Prostate gland (tissue), 2 donors: ENCODE measurements around the gene LIMS2. TPM values are rescaled to one million over a fixed set of nuclear protein-coding genes. Genes with fewer than 3 reads are reported as not detected.

ENCODE experiments used
- DNase-seq: peaks from one replicate; pipeline ENCODE4 v3.0.0-alpha.2; 2019; ENCODE audit warnings: low spot score
- H3K27ac ChIP-seq, 2 donors: fragments of 200-600 bp; sonication (generic); 2 replicates each; pipeline ENCODE4 v1.5.1; 2017 to 2019
- H3K27me3 ChIP-seq: fragments of 200-600 bp; sonication (generic); replicated peaks from 2 replicates; pipeline ENCODE4 v1.5.1; 2019; ENCODE audit not compliant: insufficient read depth
- H3K36me3 ChIP-seq, 2 donors: fragments of 200-600 bp; sonication (generic); 1 replicate in 1 of 2; 2 replicates in 1 of 2; pipeline versions ENCODE4 v1.5.1 to v1.8.1; 2017 to 2019
- H3K4me1 ChIP-seq: fragments of 200-600 bp; sonication (generic); replicated peaks from 2 replicates; pipeline ENCODE4 v1.5.1; 2019
- H3K4me3 ChIP-seq, 2 donors: fragments of 200-600 bp; sonication (generic); 2 replicates each; pipeline ENCODE4 v1.5.1; 2017 to 2019
- H3K9me3 ChIP-seq: fragments of 200-600 bp; sonication (generic); 2 replicates; pipeline ENCODE4 v1.5.1; 2017
- POLR2A ChIP-seq: fragments of 450-650 bp; IDR thresholded peaks from one replicate; pipeline ENCODE4 v1.6.1; 2016; ENCODE audit warnings: antibody characterized with exemption, mild to moderate bottlenecking
- POLR2AphosphoS5 ChIP-seq: sonication (generic); formaldehyde crosslinking; IDR thresholded peaks from one replicate; pipeline ENCODE4 v1.6.1; 2017; ENCODE audit warnings: antibody characterized with exemption
- WGBS: methylation state at CpG from one replicate; pipeline ENCODE4 v1.1.5; 2018; 5-methylcytosine and 5-hydroxymethylcytosine counted together
- intact Hi-C: fragments of 100-400 bp; cut with DNase I; formaldehyde crosslinking; loops from one replicate; pipeline ENCODE4 v1.14.2; 2022
- total RNA-seq, 2 donors: library from RNA; depleted of rRNA; stranded (reverse); fragments of >200 nt; gene quantifications; one replicate each; pipeline ENCODE4 v1.1.0, GENCODE V29; 2016
- TF ChIP-seq, protein P1 (sequence below), 4 experiments: fragments of 200-600 bp in 2 of 4; fragments of 450-650 bp in 2 of 4; sonication (generic) in 2 of 4; IDR thresholded peaks; 1 replicate in 3 of 4; 2 replicates in 1 of 4; pipeline ENCODE4 v1.5.1; 2016 to 2019; ENCODE audit warnings: antibody characterized with exemption in 4 of 4, mild to moderate bottlenecking in 2 of 4, moderate library complexity in 2 of 4

Gene LIMS2
- total RNA-seq, 2 donors from 2014 or later, result 31.9 to 63.2 TPM

DNA sequence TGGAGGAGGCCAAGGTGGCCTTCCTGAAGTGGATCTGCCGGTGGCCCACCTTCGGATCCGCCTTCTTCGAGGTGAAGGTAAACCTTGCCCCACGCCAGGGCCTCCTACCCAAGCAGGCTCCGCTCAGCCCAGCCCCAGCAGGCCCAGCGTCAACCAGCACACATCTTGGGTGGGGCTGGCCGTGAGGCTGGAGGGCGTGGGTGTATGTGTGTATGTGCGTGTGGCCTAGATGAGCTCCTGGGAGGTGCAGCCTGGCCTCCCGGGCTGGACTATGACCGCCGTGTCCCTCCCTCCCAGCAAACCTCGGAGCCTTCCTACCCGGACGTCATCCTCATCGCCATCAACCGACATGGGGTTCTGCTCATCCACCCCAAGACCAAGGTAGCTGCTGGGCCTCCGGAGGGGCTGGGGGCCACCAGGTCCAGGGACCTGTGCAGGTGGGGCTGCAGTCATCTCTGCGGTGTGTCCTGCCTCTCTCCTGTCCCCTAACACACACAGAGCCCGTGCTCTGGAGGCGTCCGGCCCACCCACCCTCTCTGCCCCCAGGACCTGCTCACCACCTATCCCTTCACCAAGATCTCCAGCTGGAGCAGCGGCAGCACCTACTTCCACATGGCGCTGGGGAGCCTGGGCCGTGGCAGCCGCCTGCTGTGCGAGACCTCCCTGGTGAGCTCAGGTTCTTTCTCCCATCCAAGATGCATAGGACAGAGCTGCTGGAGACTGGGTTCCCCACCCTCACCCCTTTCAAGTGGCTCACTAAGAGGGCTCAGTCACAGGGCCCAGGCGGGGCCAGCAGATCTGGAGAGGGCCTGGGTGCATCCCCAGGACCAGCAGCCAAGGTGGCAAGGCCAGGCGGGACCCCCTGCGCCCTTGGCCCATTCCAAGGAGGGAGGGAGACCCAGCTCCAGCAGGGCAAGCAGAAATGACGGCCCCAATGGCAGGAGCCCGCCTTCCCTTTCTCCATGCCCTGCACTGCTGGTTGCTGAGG lies 38.8 kb downstream of the LIMS2 start:
- no peaks in the 10 kb centered on the region for H3K27me3 ChIP-seq
- no peaks in the 10 kb centered on the region for H3K9me3 ChIP-seq
- TF ChIP-seq, protein P1, sequence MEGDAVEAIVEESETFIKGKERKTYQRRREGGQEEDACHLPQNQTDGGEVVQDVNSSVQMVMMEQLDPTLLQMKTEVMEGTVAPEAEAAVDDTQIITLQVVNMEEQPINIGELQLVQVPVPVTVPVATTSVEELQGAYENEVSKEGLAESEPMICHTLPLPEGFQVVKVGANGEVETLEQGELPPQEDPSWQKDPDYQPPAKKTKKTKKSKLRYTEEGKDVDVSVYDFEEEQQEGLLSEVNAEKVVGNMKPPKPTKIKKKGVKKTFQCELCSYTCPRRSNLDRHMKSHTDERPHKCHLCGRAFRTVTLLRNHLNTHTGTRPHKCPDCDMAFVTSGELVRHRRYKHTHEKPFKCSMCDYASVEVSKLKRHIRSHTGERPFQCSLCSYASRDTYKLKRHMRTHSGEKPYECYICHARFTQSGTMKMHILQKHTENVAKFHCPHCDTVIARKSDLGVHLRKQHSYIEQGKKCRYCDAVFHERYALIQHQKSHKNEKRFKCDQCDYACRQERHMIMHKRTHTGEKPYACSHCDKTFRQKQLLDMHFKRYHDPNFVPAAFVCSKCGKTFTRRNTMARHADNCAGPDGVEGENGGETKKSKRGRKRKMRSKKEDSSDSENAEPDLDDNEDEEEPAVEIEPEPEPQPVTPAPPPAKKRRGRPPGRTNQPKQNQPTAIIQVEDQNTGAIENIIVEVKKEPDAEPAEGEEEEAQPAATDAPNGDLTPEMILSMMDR (IDR thresholded peaks at IDR 0.05), result no peak
- TF ChIP-seq POLR2A, result no peak
- no peak for TF ChIP-seq POLR2AphosphoS5
- no peak overlapping the region for H3K27ac ChIP-seq
- H3K4me3 ChIP-seq, result no peak overlapping the region
- DNase-seq, result no peak
- H3K36me3 ChIP-seq, result no peaks in the 10 kb centered on the region
- no peaks in the 10 kb centered on the region for H3K4me1 ChIP-seq
- WGBS, result 87% methylated on average over 30 of the region's 33 CpGs
- intact Hi-C loops, result no loop called here

DNA sequence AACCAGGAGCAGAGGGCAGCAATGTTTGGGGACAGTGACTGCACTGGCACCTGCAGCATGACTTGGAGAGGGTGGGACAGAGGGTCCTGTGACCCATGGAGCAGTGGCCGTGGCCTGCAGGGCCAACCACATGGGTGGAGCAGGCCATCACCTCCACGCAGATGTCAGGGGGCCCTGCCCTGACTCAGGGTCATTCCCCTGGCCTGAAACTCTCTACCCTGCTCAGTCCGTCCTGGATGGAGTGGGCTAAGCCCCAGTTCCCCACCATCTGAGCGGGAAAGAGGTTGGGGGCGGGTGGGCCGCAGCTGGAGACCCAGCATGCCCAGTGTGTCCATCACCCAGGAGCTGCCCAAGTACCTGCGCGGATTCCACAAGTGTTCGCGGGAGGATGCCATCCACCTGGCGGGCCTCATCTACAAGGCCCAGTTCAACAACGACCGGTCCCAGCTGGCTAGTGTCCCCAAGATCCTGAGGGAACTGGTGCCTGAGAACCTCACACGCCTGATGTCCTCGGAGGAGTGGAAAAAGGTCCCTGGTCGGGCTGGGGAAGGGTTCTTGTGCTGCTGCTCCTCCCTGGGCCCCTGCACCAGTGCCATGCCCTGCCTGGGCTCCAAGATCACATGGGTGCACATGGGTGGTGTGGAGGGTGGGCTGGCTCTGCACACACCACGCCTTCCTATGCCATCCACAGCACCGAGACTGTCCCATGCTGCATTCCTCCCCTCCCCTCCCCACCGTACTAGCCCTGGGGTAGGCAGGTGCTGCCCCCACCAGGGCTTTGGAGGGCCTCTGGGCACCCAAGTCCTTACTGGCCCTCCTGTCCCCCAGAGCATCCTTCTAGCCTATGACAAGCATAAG lies 39.7 kb downstream of the LIMS2 start:
- intact Hi-C loops, result no loop called here
- no peaks in the 10 kb centered on the region for H3K4me1 ChIP-seq
- no peak for DNase-seq
- H3K27ac ChIP-seq, result no peak overlapping the region
- no peak for TF ChIP-seq POLR2AphosphoS5
- TF ChIP-seq POLR2A, result no peak
- TF ChIP-seq, protein P1 (IDR thresholded peaks at IDR 0.05), result no peak
- H3K9me3 ChIP-seq, result no peaks in the 10 kb centered on the region
- no peaks in the 10 kb centered on the region for H3K36me3 ChIP-seq
- WGBS, result 91% methylated on average over 18 of the region's 19 CpGs
- H3K4me3 ChIP-seq, result no peak overlapping the region
- H3K27me3 ChIP-seq, result no peaks in the 10 kb centered on the region

DNA sequence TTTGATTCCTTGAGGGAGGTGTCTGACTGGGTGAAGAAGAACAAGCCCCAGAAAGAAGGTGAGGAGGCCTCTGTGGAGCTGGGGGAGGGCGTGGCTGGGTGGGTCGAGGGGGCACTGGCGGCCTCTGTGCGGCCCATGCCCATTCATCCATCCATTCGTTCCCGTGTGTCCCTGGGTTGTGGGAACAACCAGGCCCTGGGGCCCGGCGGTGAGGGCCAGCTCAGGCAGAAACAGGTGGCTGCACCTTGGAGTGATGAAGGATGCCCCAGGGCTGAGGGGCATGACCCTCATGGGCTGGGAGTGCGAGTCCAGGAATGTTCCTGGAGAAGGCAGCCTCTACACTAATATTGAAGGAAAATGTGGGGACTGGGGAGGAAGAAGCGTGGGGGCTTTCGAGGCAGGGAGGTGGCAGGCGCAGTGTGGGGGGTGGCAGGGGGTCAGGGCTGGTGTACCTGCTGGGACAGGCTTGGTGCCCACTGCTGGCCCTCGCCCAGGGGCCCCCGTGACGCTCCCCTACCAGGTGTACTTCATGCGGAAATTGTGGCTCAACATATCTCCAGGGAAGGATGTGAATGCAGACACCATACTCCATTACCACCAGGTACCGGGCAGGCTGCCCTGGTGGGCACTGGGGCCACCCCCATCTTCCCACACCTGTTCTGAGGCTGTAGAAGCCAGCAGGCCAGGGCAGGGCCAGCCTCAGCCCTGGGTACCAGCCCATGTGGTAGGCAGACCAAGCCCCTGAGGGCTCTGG lies 40.5 kb downstream of the LIMS2 start:
- Histone ChIP-seq H3K9me3 (no peaks in the 10 kb centered on the region), H3K4me1 (no peaks in the 10 kb centered on the region), H3K4me3 (no peak overlapping the region), H3K36me3 (no peaks in the 10 kb centered on the region), H3K27me3 (no peaks in the 10 kb centered on the region), H3K27ac (no peak overlapping the region)
- DNase-seq, result no peak
- TF ChIP-seq, protein P1 (IDR thresholded peaks at IDR 0.05), result no peak
- no peak for TF ChIP-seq POLR2AphosphoS5
- no peak for TF ChIP-seq POLR2A
- WGBS, result 89% methylated on average over 17 of the region's 17 CpGs
- intact Hi-C loops, result no loop called here

DNA sequence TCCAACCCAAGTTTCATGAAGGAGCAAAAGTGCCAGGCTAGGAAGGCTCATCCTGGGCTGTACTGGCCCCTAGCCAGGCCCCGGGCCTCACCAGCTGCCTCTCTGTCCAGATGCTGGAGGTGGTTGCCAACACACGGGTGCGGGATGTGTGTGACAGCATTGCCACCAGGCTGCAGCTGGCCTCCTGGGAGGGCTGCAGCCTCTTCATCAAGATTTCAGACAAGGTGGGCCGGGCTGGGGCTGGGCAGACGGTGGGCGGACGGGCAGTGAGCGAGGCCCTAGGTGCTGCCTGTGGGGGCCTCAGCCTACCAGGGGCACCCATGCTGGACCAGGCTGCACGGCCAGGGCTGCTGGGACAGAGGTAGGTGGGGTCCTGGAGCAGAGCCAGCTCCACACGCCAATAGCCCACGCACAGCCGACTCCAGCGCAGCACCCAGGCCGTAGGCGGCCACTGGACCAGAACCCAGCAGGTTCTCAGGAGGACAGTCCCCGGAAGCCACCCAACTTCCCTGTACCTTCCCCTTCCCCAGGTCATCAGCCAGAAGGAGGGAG lies 41.2 kb downstream of the LIMS2 start:
- no peak for DNase-seq
- Histone ChIP-seq H3K27me3 (no peaks in the 10 kb centered on the region), H3K36me3 (no peaks in the 10 kb centered on the region), H3K4me3 (no peak overlapping the region), H3K4me1 (no peaks in the 10 kb centered on the region), H3K27ac (no peak overlapping the region), H3K9me3 (no peaks in the 10 kb centered on the region)
- WGBS, result 76% methylated on average over 16 of the region's 16 CpGs
- TF ChIP-seq POLR2AphosphoS5 (no peak), POLR2A (no peak)
- TF ChIP-seq, protein P1 (IDR thresholded peaks at IDR 0.05), result no peak
- intact Hi-C loops, result no loop called here
